ENCODE data around the gene ZNF500. TPM values are rescaled to one million over a fixed set of nuclear protein-coding genes. Genes with fewer than 3 reads are reported as not detected.

The ZNF500 gene
- total RNA-seq, 4 donors from 2014 or later = 3.8 to 11.7 (median 8.2) TPM

DNA sequence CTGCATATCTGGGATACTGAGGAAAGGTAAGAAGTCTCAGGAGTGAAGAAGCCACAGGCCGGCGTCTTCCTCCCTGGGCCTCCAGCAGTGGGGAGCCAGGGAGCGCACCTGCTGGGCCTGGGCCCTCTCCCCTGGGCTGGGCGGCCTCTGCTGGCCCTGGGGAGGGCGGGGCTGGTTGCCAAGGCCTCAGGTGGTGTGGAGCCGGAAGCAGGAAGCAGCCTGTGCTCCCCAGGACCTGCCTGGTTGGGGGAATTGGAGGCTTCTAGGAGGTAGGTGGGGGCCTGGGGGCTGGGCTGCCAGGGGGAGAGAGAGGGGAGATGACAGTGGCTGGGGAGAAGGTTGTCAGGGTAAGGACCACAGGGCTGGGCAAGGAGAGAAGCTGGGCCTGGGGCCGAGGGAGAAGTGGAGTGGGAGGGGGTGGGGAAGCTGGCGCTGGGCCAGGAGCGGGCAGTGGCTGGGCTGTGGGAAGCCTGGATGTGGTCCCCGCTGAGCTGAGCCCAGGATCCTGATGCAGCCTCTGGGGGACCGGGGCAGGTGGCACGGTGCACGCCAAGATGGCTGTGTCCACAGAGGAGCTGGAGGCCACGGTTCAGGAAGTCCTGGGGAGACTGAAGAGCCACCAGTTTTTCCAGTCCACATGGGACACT is 28.3 kb upstream of the ZNF500 start, which contains the start of gene SMIM22:
TSS of gene SMIM22 (plus strand) at position 189 of the 647 bp plus-strand sequence. CDS start at position 555, 366 bp downstream.
- TF ChIP-seq, protein P1, sequence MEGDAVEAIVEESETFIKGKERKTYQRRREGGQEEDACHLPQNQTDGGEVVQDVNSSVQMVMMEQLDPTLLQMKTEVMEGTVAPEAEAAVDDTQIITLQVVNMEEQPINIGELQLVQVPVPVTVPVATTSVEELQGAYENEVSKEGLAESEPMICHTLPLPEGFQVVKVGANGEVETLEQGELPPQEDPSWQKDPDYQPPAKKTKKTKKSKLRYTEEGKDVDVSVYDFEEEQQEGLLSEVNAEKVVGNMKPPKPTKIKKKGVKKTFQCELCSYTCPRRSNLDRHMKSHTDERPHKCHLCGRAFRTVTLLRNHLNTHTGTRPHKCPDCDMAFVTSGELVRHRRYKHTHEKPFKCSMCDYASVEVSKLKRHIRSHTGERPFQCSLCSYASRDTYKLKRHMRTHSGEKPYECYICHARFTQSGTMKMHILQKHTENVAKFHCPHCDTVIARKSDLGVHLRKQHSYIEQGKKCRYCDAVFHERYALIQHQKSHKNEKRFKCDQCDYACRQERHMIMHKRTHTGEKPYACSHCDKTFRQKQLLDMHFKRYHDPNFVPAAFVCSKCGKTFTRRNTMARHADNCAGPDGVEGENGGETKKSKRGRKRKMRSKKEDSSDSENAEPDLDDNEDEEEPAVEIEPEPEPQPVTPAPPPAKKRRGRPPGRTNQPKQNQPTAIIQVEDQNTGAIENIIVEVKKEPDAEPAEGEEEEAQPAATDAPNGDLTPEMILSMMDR (IDR thresholded peaks at IDR 0.05; ENCODE audit: low read depth) = no peak

DNA sequence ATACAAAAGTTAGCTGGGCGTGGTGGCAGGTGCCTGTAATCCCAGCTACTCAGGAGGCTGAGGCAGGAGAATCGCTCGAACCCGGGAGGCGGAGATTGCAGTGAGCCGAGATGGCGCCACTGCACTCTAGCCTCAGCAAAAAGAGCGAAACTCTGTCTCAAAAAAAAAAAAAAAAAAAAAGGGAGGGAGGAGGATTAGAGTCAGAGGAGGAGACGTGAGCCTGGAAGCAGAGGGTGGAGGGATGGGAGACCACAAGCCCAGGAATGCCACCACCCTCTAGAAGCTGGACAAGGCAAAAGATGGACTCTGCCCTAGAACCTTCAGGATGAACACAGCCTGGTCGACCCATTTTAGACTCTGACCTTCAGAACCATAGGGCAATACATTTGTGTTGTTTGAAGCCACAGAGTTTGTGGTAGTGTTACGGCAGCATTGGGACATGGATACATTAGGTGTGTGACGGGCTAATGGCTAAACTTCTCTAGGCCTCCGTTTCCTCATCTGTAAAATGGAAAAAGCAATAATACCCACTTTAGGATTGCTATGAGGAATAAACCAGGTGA is 26.1 kb upstream of the ZNF500 start:
- TF ChIP-seq, protein P1 (IDR thresholded peaks at IDR 0.05; ENCODE audit: low read depth) = no peak

DNA sequence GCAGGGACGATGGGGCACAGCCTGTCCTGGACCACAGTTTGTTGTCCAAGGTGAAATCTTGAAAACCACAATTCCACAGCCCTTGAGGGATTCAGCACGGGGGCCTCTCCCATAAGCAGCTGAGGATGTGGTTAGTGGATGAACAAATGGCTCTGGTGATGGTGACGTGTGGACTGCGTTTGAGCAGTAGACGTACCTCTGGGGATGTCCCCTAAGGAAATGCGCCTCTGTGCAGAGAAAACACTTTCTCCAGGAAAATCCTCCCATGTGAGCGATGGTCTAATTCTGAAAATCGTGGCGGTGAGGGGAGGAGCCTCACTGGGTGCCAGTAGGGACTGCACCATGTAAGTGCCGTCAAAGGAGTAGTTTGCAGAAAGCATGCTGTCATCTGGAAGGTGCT is 23.9 kb upstream of the ZNF500 start:
- TF ChIP-seq, protein P1 (IDR thresholded peaks at IDR 0.05; ENCODE audit: low read depth) = no peak

DNA sequence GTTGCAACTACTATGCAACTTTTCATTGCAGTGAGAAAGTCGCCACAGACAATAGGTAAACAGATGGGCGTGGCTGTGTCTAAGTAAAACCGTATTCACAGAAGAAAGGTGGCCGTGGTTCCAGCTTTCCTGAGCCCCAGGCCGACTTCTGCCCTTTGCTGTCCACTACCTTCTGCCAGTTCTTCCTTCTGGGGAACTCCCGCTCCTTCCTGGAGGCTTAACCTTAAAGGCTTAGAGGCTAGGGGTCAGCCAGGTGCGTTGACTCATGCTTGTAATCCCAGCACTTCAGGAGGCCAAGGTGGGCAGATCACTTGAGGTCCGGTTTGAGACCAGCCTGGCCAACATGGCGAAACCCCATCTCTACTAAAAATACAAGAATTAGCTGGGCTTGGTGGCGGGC is 23.3 kb upstream of the ZNF500 start:
- TF ChIP-seq, protein P1 (IDR thresholded peaks at IDR 0.05; ENCODE audit: low read depth) = no peak

DNA sequence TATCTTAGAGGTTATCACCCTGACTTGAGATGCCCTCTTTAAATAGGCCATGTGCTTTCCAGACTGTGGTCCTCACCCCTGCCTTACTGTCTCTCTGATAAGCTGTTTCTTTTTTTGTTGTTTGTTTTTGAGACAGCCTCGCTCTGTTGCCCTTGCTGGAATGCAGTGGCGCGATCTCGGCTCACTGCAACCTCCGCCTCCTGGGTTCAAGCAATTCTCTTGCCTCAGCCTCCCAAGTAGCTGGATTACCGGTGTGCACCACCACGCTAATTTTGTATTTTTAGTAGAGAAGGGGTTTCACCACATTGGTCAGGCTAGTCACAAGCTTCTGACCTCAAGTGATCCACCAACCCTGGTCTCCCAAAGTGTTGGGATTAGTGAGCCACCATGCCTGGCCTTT is 21.9 kb upstream of the ZNF500 start:
- TF ChIP-seq, protein P1 (IDR thresholded peaks at IDR 0.05; ENCODE audit: low read depth) = no peak

DNA sequence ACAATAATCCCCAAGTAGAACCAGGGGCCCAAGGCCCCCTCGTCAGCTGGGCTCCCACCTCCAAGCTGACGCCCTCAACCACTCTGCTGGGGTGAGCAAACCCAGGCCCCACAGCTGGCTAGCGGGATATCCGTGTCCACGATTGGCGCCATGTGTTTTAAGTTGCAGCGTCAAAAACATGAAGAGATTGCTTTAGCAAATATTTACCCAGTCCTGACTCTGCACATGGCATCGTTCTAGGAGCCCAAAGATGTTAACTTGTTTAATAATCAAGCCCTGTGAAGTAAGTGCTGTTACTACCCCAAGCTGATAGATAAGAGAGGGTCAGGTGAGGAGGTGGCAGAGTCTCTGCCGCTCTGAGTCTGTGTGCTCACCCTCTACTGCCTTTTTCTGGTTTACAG is 21.5 kb upstream of the ZNF500 start:
- TF ChIP-seq, protein P1 (IDR thresholded peaks at IDR 0.05; ENCODE audit: low read depth) = no peak

DNA sequence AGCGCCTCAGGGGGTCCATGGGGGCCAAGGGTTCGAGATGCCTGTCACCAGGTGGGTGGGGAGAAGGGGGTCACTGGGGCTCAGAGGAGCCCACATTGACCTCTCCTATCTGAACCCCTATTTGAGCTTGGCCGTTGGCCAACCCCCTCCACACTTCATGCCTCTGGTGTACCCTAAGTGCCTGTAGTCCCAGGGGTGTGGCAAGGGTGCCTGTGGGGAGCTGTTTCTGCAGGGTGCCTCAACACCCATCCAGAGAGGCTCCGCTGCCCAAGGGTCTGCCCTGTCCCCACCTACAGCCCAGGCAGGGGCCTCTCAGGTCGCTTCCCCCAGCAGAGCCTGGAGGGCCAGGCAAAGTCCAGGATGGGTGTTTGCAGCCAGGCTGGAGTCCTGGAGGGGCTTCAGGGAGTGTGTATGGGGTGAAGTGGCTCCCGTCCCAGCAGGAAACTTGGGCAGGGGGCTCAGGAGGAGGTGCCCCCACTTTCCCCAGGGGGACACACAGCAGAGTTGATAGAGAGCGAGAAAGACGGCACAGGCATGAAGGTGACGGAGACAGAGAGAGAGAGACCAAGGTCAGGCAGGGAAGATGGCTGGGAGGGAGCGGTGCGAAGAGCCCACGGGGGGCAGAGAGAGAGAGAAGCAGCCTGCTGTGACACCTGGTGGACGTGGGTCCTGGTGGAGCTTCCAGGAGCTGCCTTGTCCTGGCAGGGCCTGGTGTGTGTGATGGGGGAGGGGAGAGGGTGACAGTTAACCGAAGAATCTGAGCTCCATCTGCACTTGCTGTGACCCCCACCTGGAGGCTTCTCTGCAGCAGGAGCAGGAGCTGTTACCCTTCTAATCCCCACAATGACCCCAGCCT is 20.9 kb upstream of the ZNF500 start, which contains the start of gene SEPTIN12:
TSS of gene SEPTIN12 (minus strand) at position 719 of the 856 bp plus-strand sequence. CDS start at position 19, 700 bp downstream.
- TF ChIP-seq, protein P1 (IDR thresholded peaks at IDR 0.05; ENCODE audit: low read depth) = no peak
